ENCODE data around the gene PTPRG.

- TF ChIP-seq CTCF (IDR thresholded peaks at IDR 0.05 in 2 of 3, conservative IDR thresholded peaks at IDR 0.05 in 1 of 3; ENCODE audit: control insufficient read depth in 2 of 3, extremely low read depth in 1 of 3, insufficient read depth in 1 of 3, low read depth in 3 of 3, low read length in 3 of 3), result no peak
- TF ChIP-seq POLR2AphosphoS5 (IDR thresholded peaks at IDR 0.05; ENCODE audit: low read length), result no peak
- no peak for TF ChIP-seq EP300 (IDR thresholded peaks at IDR 0.05; ENCODE audit: borderline replicate concordance in 1 of 2, control insufficient read depth in 1 of 2, low read depth in 2 of 2, low read length in 2 of 2)
- no peak for TF ChIP-seq SMC3 (IDR thresholded peaks at IDR 0.05; ENCODE audit: borderline replicate concordance, low read length)
- TF ChIP-seq USF2 (IDR thresholded peaks at IDR 0.05; ENCODE audit: borderline replicate concordance, low read depth, low read length), result no peak
- no peak for TF ChIP-seq PBX3 (IDR thresholded peaks at IDR 0.05; ENCODE audit: insufficient replicate concordance, low read depth, low read length)
- TF ChIP-seq POLR2A (IDR thresholded peaks at IDR 0.05; ENCODE audit: low read depth, low read length), result no peak
- TF ChIP-seq ATF3 (IDR thresholded peaks at IDR 0.05; ENCODE audit: borderline replicate concordance, extremely low read depth, low read depth, low read length), result no peak
- no peak for TF ChIP-seq BHLHE40 (IDR thresholded peaks at IDR 0.05; ENCODE audit: borderline replicate concordance in 1 of 2, low read depth in 2 of 2, low read length in 1 of 2)
- TF ChIP-seq FOXK2 (IDR thresholded peaks at IDR 0.05), result no peak
- TF ChIP-seq RBBP5 (conservative IDR thresholded peaks at IDR 0.05), result no peak
- TF ChIP-seq ATF7 (IDR thresholded peaks at IDR 0.05; ENCODE audit: low read depth), result no peak
These were observed 308.0 kb downstream of the PTPRG start for GRCh38 chr3:61869371-61869770.
